HepG2 (cell line): ENCODE measurements around the gene FAM184B. TPM values are rescaled to one million over a fixed set of nuclear protein-coding genes. Genes with fewer than 3 reads are reported as not detected.

Experiments used
- POLR2A ChIP-seq, 2 experiments: IDR thresholded peaks; 2 replicates each; pipeline ENCODE4 v1.6.1; 2011; ENCODE audit warnings: low read depth in 2 of 2, low read length in 2 of 2, mild to moderate bottlenecking in 1 of 2, moderate library complexity in 1 of 2; ENCODE audit not compliant: insufficient read depth in 1 of 2
- SATB2 ChIP-seq: sonication (generic); formaldehyde crosslinking; IDR thresholded peaks from 2 replicates; pipeline ENCODE4 v1.5.0; 2020; ENCODE audit warnings: missing genetic modification reagents
- SRY ChIP-seq: sonication (generic); formaldehyde crosslinking; IDR thresholded peaks from 2 replicates; pipeline ENCODE4 v1.8.0; 2022; ENCODE audit warnings: mild to moderate bottlenecking, missing genetic modification reagents
- TAF1 ChIP-seq: sonication (generic); formaldehyde crosslinking; IDR thresholded peaks from 2 replicates; pipeline ENCODE4 v1.4.0; 2020; ENCODE audit warnings: missing genetic modification reagents
- ZHX2 ChIP-seq, 2 experiments: sonication (generic) in 1 of 2; formaldehyde crosslinking in 1 of 2; IDR thresholded peaks; 2 replicates each; pipeline versions ENCODE4 v1.6.1 to v1.9.0; 2014 to 2022; ENCODE audit warnings: antibody characterized with exemption in 1 of 2, borderline replicate concordance in 1 of 2, inconsistent platforms in 1 of 2, low read depth in 1 of 2, missing genetic modification reagents in 1 of 2
- ZNF879 ChIP-seq: sonication (generic); formaldehyde crosslinking; IDR thresholded peaks from 2 replicates; pipeline ENCODE4 v1.8.1; 2023; ENCODE audit warnings: missing genetic modification reagents
- polyA plus RNA-seq, 8 experiments: library from polyadenylated mRNA; depleted of rRNA in 3 of 8; stranded (reverse) in 7 of 8; unstranded in 1 of 8; fragments of >200 nt; fragmentation: Illumina TruSeq in 4 of 8; extraction: Trizol in 4 of 8; gene quantifications; 2 replicates each; pipeline versions ENCODE4 v1.2.1 to v1.2.3, GENCODE V29; 2011 to 2016; ENCODE audit warnings: low read depth in 4 of 8, missing spikeins in 1 of 8, mixed read lengths in 1 of 8; ENCODE audit not compliant: insufficient read depth in 1 of 8
- total RNA-seq, 5 experiments: library from RNA; depleted of rRNA; stranded (reverse); fragments of >200 nt; fragmentation: Illumina TruSeq; extraction: Trizol; gene quantifications; 2 replicates each; pipeline ENCODE4 v1.2.3, GENCODE V29; 2016; ENCODE audit warnings: low read depth in 1 of 5
- TF ChIP-seq, protein P1 (sequence below): IDR thresholded peaks from 2 replicates; pipeline ENCODE4 v1.6.1; 2012; ENCODE audit warnings: low read length, improper control_type of control experiment
- TF ChIP-seq, protein P2 (sequence below): sonication (generic); formaldehyde crosslinking; IDR thresholded peaks from 2 replicates; pipeline ENCODE4 v1.4.0; 2020; ENCODE audit warnings: missing genetic modification reagents, borderline replicate concordance

FAM184B gene
- total and polyA plus RNA-seq, 2 of the 13 experiments (the other 11 are each of a cell fraction or from before 2014, with no cell fraction given), result not detected

- TF ChIP-seq ZHX2 (IDR thresholded peaks at IDR 0.05; ENCODE audit: low read depth), result peak; percentile 87; the same call in 1 of the 2 replicates
- TF ChIP-seq ZHX2 (CRISPR knock-in tag; IDR thresholded peaks at IDR 0.05; ENCODE audit: borderline replicate concordance), result no peak
- TF ChIP-seq SRY (CRISPR knock-in tag), result 0 out of 2 replicates have a peak, but pooled peaks have one; percentile 39
- TF ChIP-seq, protein P1, sequence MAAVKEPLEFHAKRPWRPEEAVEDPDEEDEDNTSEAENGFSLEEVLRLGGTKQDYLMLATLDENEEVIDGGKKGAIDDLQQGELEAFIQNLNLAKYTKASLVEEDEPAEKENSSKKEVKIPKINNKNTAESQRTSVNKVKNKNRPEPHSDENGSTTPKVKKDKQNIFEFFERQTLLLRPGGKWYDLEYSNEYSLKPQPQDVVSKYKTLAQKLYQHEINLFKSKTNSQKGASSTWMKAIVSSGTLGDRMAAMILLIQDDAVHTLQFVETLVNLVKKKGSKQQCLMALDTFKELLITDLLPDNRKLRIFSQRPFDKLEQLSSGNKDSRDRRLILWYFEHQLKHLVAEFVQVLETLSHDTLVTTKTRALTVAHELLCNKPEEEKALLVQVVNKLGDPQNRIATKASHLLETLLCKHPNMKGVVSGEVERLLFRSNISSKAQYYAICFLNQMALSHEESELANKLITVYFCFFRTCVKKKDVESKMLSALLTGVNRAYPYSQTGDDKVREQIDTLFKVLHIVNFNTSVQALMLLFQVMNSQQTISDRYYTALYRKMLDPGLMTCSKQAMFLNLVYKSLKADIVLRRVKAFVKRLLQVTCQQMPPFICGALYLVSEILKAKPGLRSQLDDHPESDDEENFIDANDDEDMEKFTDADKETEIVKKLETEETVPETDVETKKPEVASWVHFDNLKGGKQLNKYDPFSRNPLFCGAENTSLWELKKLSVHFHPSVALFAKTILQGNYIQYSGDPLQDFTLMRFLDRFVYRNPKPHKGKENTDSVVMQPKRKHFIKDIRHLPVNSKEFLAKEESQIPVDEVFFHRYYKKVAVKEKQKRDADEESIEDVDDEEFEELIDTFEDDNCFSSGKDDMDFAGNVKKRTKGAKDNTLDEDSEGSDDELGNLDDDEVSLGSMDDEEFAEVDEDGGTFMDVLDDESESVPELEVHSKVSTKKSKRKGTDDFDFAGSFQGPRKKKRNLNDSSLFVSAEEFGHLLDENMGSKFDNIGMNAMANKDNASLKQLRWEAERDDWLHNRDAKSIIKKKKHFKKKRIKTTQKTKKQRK, result no peak
- TF ChIP-seq, protein P2, sequence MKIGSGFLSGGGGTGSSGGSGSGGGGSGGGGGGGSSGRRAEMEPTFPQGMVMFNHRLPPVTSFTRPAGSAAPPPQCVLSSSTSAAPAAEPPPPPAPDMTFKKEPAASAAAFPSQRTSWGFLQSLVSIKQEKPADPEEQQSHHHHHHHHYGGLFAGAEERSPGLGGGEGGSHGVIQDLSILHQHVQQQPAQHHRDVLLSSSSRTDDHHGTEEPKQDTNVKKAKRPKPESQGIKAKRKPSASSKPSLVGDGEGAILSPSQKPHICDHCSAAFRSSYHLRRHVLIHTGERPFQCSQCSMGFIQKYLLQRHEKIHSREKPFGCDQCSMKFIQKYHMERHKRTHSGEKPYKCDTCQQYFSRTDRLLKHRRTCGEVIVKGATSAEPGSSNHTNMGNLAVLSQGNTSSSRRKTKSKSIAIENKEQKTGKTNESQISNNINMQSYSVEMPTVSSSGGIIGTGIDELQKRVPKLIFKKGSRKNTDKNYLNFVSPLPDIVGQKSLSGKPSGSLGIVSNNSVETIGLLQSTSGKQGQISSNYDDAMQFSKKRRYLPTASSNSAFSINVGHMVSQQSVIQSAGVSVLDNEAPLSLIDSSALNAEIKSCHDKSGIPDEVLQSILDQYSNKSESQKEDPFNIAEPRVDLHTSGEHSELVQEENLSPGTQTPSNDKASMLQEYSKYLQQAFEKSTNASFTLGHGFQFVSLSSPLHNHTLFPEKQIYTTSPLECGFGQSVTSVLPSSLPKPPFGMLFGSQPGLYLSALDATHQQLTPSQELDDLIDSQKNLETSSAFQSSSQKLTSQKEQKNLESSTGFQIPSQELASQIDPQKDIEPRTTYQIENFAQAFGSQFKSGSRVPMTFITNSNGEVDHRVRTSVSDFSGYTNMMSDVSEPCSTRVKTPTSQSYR (CRISPR knock-in tag), result peak; percentile 19; the same call in 1 of the 2 replicates
- 0 out of 2 replicates have a peak, but pooled peaks have one; percentile 59 for TF ChIP-seq ZNF879
- TF ChIP-seq TAF1 (CRISPR knock-in tag), result peak; percentile 89
- TF ChIP-seq SATB2 (CRISPR knock-in tag), result peak; percentile 46; the same call in 1 of the 2 replicates
- peak; percentile 80 to 84; a peak in 3 of 4 replicates for TF ChIP-seq POLR2A (IDR thresholded peaks at IDR 0.05; ENCODE audit: insufficient read depth in 1 of 2, low read depth in 2 of 2, low read length in 2 of 2)
Measured at GRCh38 chr4:17614416-17615299, 166.8 kb downstream of the FAM184B start, which contains the start of gene MED28 (continued).
